ENCODE measurements around the gene LRRK1. TPM values are rescaled to one million over a fixed set of nuclear protein-coding genes. Genes with fewer than 3 reads are reported as not detected.

The LRRK1 gene
- total and polyA plus RNA-seq, 2 experiments from 2014 or later = 6.2 to 6.4 TPM

- Histone ChIP-seq H3F3A (ENCODE audit: insufficient read depth) (no peaks in the 10 kb centered on the region), H3K4me3 (no peak overlapping the region), H3K9me3 (ENCODE audit: low read depth) (no peaks in the 10 kb centered on the region), H3K27me3 (replicated peaks; ENCODE audit: insufficient read depth) (no peaks in the 10 kb centered on the region), H3K9ac (no peak overlapping the region), H3K36me3 (ENCODE audit: low read depth) (no peaks in the 10 kb centered on the region), H4K20me1 (ENCODE audit: insufficient read depth) (no peaks in the 10 kb centered on the region), H3K9me2 (ENCODE audit: insufficient read depth) (no peaks in the 10 kb centered on the region), H3K4me1 (ENCODE audit: insufficient read depth) (no peaks in the 10 kb centered on the region), H2AFZ (no peak overlapping the region), H3K79me2 (ENCODE audit: insufficient read depth) (no peaks in the 10 kb centered on the region), H3K4me2 (ENCODE audit: unreplicated experiment) (no peak overlapping the region), H3K27ac (no peak overlapping the region)
- DNase-seq = no peak
- TF ChIP-seq EZH2 (IDR thresholded peaks at IDR 0.05; ENCODE audit: insufficient read depth, poor library complexity, severe bottlenecking) (no peak), EZH2phosphoT487 (IDR thresholded peaks at IDR 0.05; ENCODE audit: insufficient read depth, low read depth) (no peak)
- in situ Hi-C loops (cut with MboI) = loop anchor here (10.0 kb wide), 1 partner anchor 169 kb away; the partner anchor contains the start of gene CHSY1
- 91 to 93% methylated on average over 10 of the region's 10 CpGs for WGBS, 2 experiments (ENCODE audit: low coverage in 1 of 2, low lambda C conversion rate in 2 of 2, missing lambda C conversion rate in 2 of 2)
Measured at GRCh38 chr15:101085311-101085700, 166.1 kb downstream of the LRRK1 start.

- no peaks in the 10 kb centered on the region; the same call in 1 of the 2 replicates for H3K4me1 ChIP-seq (ENCODE audit: insufficient read depth)
- H3K9me3 ChIP-seq (ENCODE audit: low read depth) = no peaks in the 10 kb centered on the region
- no peaks in the 10 kb centered on the region for H4K20me1 ChIP-seq (ENCODE audit: insufficient read depth)
- H3K36me3 ChIP-seq (ENCODE audit: low read depth) = no peaks in the 10 kb centered on the region
- no peak for TF ChIP-seq EZH2 (IDR thresholded peaks at IDR 0.05; ENCODE audit: insufficient read depth, poor library complexity, severe bottlenecking)
- in situ Hi-C loops (cut with MboI) = loop anchor here (10.0 kb wide), 1 partner anchor 168 kb away; the partner anchor contains the start of gene CHSY1
- no peak overlapping the region for H3K4me2 ChIP-seq (ENCODE audit: unreplicated experiment)
- H3K4me3 ChIP-seq = no peak overlapping the region
- no peaks in the 10 kb centered on the region for H3K9me2 ChIP-seq (ENCODE audit: insufficient read depth)
- H3K27me3 ChIP-seq (replicated peaks; ENCODE audit: insufficient read depth) = no peaks in the 10 kb centered on the region
- no peak overlapping the region for H3K9ac ChIP-seq
- H2AFZ ChIP-seq = no peak overlapping the region
- DNase-seq = no peak
- H3K27ac ChIP-seq = no peak overlapping the region
- WGBS, 2 experiments (ENCODE audit: low coverage in 1 of 2, low lambda C conversion rate in 2 of 2, missing lambda C conversion rate in 2 of 2) = 91 to 92% methylated on average over 35 to 48 of the region's 48 CpGs
- H3F3A ChIP-seq (ENCODE audit: insufficient read depth) = no peaks in the 10 kb centered on the region
- no peaks in the 10 kb centered on the region for H3K79me2 ChIP-seq (ENCODE audit: insufficient read depth)
Measured at GRCh38 chr15:101086394-101087171, 167.4 kb downstream of the LRRK1 start.

GRCh38 chr15:101087172-101087769 is 168.1 kb downstream of the LRRK1 start:
- no peaks in the 10 kb centered on the region for H3K9me2 ChIP-seq (ENCODE audit: insufficient read depth)
- H3K79me2 ChIP-seq (ENCODE audit: insufficient read depth) = no peaks in the 10 kb centered on the region
- TF ChIP-seq EZH2 (IDR thresholded peaks at IDR 0.05; ENCODE audit: insufficient read depth, poor library complexity, severe bottlenecking) = no peak
- TF ChIP-seq EZH2phosphoT487 (IDR thresholded peaks at IDR 0.05; ENCODE audit: insufficient read depth, low read depth) = no peak
- no peaks in the 10 kb centered on the region for H3K36me3 ChIP-seq (ENCODE audit: low read depth)
- H4K20me1 ChIP-seq (ENCODE audit: insufficient read depth) = no peaks in the 10 kb centered on the region
- H3K4me3 ChIP-seq = no peak overlapping the region
- 80 to 81% methylated on average over 10 of the region's 10 CpGs for WGBS, 2 experiments (ENCODE audit: low coverage in 1 of 2, low lambda C conversion rate in 2 of 2, missing lambda C conversion rate in 2 of 2)
- no peak overlapping the region for H3K4me2 ChIP-seq (ENCODE audit: unreplicated experiment)
- no peak overlapping the region for H3K9ac ChIP-seq
- no peak overlapping the region for H2AFZ ChIP-seq
- H3F3A ChIP-seq (ENCODE audit: insufficient read depth) = no peaks in the 10 kb centered on the region
- no peak overlapping the region for H3K27ac ChIP-seq
- no peaks in the 10 kb centered on the region for H3K27me3 ChIP-seq (replicated peaks; ENCODE audit: insufficient read depth)
- H3K4me1 ChIP-seq (ENCODE audit: insufficient read depth) = peaks cover 4% of the 10 kb centered on the region; the same call in 1 of the 2 replicates
- H3K9me3 ChIP-seq (ENCODE audit: low read depth) = no peaks in the 10 kb centered on the region
- in situ Hi-C loops (cut with MboI) = loop anchor here (10.0 kb wide), 1 partner anchor 168 kb away; the partner anchor contains the start of gene CHSY1
- no peak for DNase-seq

- WGBS, 2 experiments (ENCODE audit: low coverage in 1 of 2, low lambda C conversion rate in 2 of 2, missing lambda C conversion rate in 2 of 2) = 57 to 59% methylated on average over 6 of the region's 6 CpGs
- DNase-seq = no peak
- no peak overlapping the region for H3K27ac ChIP-seq
Measured at GRCh38 chr15:101088271-101088670, 169.1 kb downstream of the LRRK1 start.

More at GRCh38 chr15:101088271-101088670, 169.1 kb downstream of the LRRK1 start:
- Histone ChIP-seq H3K4me3 (no peak overlapping the region), H3F3A (ENCODE audit: insufficient read depth) (no peaks in the 10 kb centered on the region), H3K4me2 (ENCODE audit: unreplicated experiment) (no peak overlapping the region), H3K27me3 (replicated peaks; ENCODE audit: insufficient read depth) (no peaks in the 10 kb centered on the region), H2AFZ (no peak overlapping the region), H3K9ac (no peak overlapping the region), H4K20me1 (ENCODE audit: insufficient read depth) (no peaks in the 10 kb centered on the region), H3K79me2 (ENCODE audit: insufficient read depth) (no peaks in the 10 kb centered on the region), H3K36me3 (ENCODE audit: low read depth) (no peaks in the 10 kb centered on the region), H3K9me2 (ENCODE audit: insufficient read depth) (no peaks in the 10 kb centered on the region), H3K9me3 (ENCODE audit: low read depth) (no peaks in the 10 kb centered on the region), H3K4me1 (ENCODE audit: insufficient read depth) (peaks cover 4% of the 10 kb centered on the region; the same call in 1 of the 2 replicates)
- no peak for TF ChIP-seq EZH2 (IDR thresholded peaks at IDR 0.05; ENCODE audit: insufficient read depth, poor library complexity, severe bottlenecking)
- TF ChIP-seq EZH2phosphoT487 (IDR thresholded peaks at IDR 0.05; ENCODE audit: insufficient read depth, low read depth) = no peak
- in situ Hi-C loops (cut with MboI) = loop anchor here (10.0 kb wide), 1 partner anchor 167 kb away; the partner anchor contains the start of gene CHSY1
